Endodermal cell (in vitro differentiated cells): ENCODE results near the gene LSAMP. TPM values are rescaled to one million over a fixed set of nuclear protein-coding genes. Genes with fewer than 3 reads are reported as not detected.

Experiments
- DNase-seq: peaks from one replicate; pipeline ENCODE4 v3.0.0-alpha.2; 2017
- H3K27ac ChIP-seq: 2 replicates; pipeline ENCODE4 v1.5.1; 2013; ENCODE audit warnings: mild to moderate bottlenecking, low read depth, low read length, moderate library complexity
- H3K27me3 ChIP-seq: 2 replicates; pipeline ENCODE4 v1.6.1; 2013; ENCODE audit warnings: mild to moderate bottlenecking, low read length, moderate library complexity; ENCODE audit not compliant: insufficient read depth, control insufficient read depth, poor library complexity, severe bottlenecking
- H3K36me3 ChIP-seq: 2 replicates; pipeline ENCODE4 v1.7.0; 2013; ENCODE audit warnings: mild to moderate bottlenecking, low read length, moderate library complexity; ENCODE audit not compliant: control insufficient read depth, insufficient read depth
- H3K4me1 ChIP-seq: one replicate; pipeline ENCODE4 v1.7.0; 2013; ENCODE audit warnings: low read length; ENCODE audit not compliant: control insufficient read depth, insufficient read depth
- H3K4me3 ChIP-seq: 2 replicates; pipeline ENCODE4 v1.5.1; 2013; ENCODE audit warnings: mild to moderate bottlenecking, low read length, moderate library complexity
- H3K9ac ChIP-seq: 2 replicates; pipeline ENCODE4 v1.6.1; 2013; ENCODE audit warnings: mild to moderate bottlenecking, low read length, moderate library complexity; ENCODE audit not compliant: poor library complexity, severe bottlenecking; ENCODE audit errors: extremely low read depth
- H3K9me3 ChIP-seq: 2 replicates; pipeline ENCODE4 v1.6.1; 2013; ENCODE audit warnings: mild to moderate bottlenecking, low read length, moderate library complexity; ENCODE audit not compliant: control insufficient read depth
- H3K27ac Mint-ChIP-seq: 2 replicates; pipeline ENCODE4 v1.8.0; 2020; ENCODE audit warnings: mixed read lengths
- H3K27me3 Mint-ChIP-seq: 2 replicates; pipeline ENCODE4 v1.8.0; 2021; ENCODE audit warnings: mild to moderate bottlenecking, mixed read lengths; ENCODE audit not compliant: insufficient read depth
- H3K36me3 Mint-ChIP-seq: 2 replicates; pipeline ENCODE4 v1.8.0; 2020; ENCODE audit warnings: low read depth, mixed read lengths
- H3K4me1 Mint-ChIP-seq: 2 replicates; pipeline ENCODE4 v1.8.0; 2020; ENCODE audit warnings: mixed read lengths
- H3K4me3 Mint-ChIP-seq: 2 replicates; pipeline ENCODE4 v1.8.0; 2020; ENCODE audit warnings: mild to moderate bottlenecking, moderate library complexity, mixed read lengths
- H3K9me3 Mint-ChIP-seq: 2 replicates; pipeline ENCODE4 v1.8.0; 2020; ENCODE audit warnings: mild to moderate bottlenecking, mixed read lengths
- CTCF ChIP-seq: fragments of 200-600 bp; sonication (generic); conservative IDR thresholded peaks from 2 replicates; pipeline ENCODE4 v1.5.0; 2021; ENCODE audit warnings: antibody characterized with exemption, mild to moderate bottlenecking
- WGBS, 2 experiments: methylation state at CpG; one replicate each; pipeline versions ENCODE4 v1.1.5 to v1.1.7; 2013; ENCODE audit warnings: missing lambda C conversion rate in 2 of 2, mixed read lengths in 1 of 2; ENCODE audit not compliant: insufficient coverage in 1 of 2, insufficient read length in 1 of 2; 5-methylcytosine and 5-hydroxymethylcytosine counted together
- total RNA-seq, 2 donors: library from RNA; stranded (reverse); fragmentation: NEBNext Ultra II Directional in 1 of 2; extraction: Animal tissue kit (Norgen Biotek cat#: 25700) in 1 of 2; gene quantifications; 2 replicates in 1 of 2; 3 replicates in 1 of 2; pipeline ENCODE4 v1.2.1, GENCODE V29; 2021

LSAMP gene
- total RNA-seq, 2 donors from 2014 or later = 4.4 to 10.2 TPM

GRCh38 chr3:115861166-115861733 is 584.0 kb downstream of the LSAMP start:
- 89% methylated on average over 1 to 6 of the region's 6 CpGs for WGBS, 2 experiments
- Histone ChIP-seq H3K9ac (no peak overlapping the region), H3K27ac (no peak overlapping the region), H3K27me3 (no peaks in the 10 kb centered on the region), H3K4me1 (no peaks in the 10 kb centered on the region), H3K4me3 (no peak overlapping the region), H3K36me3 (no peaks in the 10 kb centered on the region), H3K9me3 (no peaks in the 10 kb centered on the region)
- no peak overlapping the region for H3K4me3 Mint-ChIP-seq
- H3K27me3 Mint-ChIP-seq = no peaks in the 10 kb centered on the region
- peak; percentile 82 for TF ChIP-seq CTCF
- no peaks in the 10 kb centered on the region for H3K9me3 Mint-ChIP-seq
- peak; percentile 70 for DNase-seq
- H3K36me3 Mint-ChIP-seq = no peaks in the 10 kb centered on the region
- no peak overlapping the region for H3K27ac Mint-ChIP-seq
- H3K4me1 Mint-ChIP-seq = peaks cover 27% of the 10 kb centered on the region

- Mint-ChIP-seq H3K27me3 (no peaks in the 10 kb centered on the region), H3K4me1 (peaks cover 27% of the 10 kb centered on the region), H3K36me3 (no peaks in the 10 kb centered on the region), H3K27ac (no peak overlapping the region), H3K4me3 (no peak overlapping the region), H3K9me3 (no peaks in the 10 kb centered on the region)
- Histone ChIP-seq H3K27ac (no peak overlapping the region), H3K9ac (no peak overlapping the region), H3K9me3 (no peaks in the 10 kb centered on the region), H3K4me1 (no peaks in the 10 kb centered on the region), H3K27me3 (no peaks in the 10 kb centered on the region), H3K36me3 (no peaks in the 10 kb centered on the region), H3K4me3 (no peak overlapping the region)
- no peak for TF ChIP-seq CTCF
- DNase-seq = no peak
- WGBS, 2 experiments = 80 to 92% methylated on average over 1 to 2 of the region's 2 CpGs
Observed at GRCh38 chr3:115860766-115861165, 584.5 kb downstream of the LSAMP start.

- Histone ChIP-seq H3K27ac (no peak overlapping the region), H3K27me3 (no peaks in the 10 kb centered on the region), H3K36me3 (no peaks in the 10 kb centered on the region), H3K9me3 (no peaks in the 10 kb centered on the region), H3K9ac (no peak overlapping the region), H3K4me1 (no peaks in the 10 kb centered on the region), H3K4me3 (no peak overlapping the region)
- Mint-ChIP-seq H3K27me3 (no peaks in the 10 kb centered on the region), H3K36me3 (no peaks in the 10 kb centered on the region), H3K9me3 (no peaks in the 10 kb centered on the region), H3K4me1 (peaks cover 27% of the 10 kb centered on the region), H3K27ac (no peak overlapping the region), H3K4me3 (no peak overlapping the region)
- 9 to 13% methylated on average over 3 to 4 of the region's 4 CpGs for WGBS, 2 experiments
- DNase-seq = peak; percentile 67
- no peak for TF ChIP-seq CTCF
Observed at GRCh38 chr3:115859002-115859807, 586.1 kb downstream of the LSAMP start.
